Stimulated activated CD8-positive, alpha-beta memory T cell treated with anti-CD3 and anti-CD28 coated beads, Interleukin-15, amount 100 ng/mL, for 48 hours (primary cell): ENCODE data around the gene UBE3B.
A peak's percentile ranks its signal among the peaks of the same experiment; 100 is the strongest.

Source experiments
- DNase-seq, 2 donors: peaks; one replicate each; pipeline ENCODE4 v3.0.0-alpha.2; 2020; ENCODE audit warnings: low read depth in 2 of 2

Gene UBE3B

DNA sequence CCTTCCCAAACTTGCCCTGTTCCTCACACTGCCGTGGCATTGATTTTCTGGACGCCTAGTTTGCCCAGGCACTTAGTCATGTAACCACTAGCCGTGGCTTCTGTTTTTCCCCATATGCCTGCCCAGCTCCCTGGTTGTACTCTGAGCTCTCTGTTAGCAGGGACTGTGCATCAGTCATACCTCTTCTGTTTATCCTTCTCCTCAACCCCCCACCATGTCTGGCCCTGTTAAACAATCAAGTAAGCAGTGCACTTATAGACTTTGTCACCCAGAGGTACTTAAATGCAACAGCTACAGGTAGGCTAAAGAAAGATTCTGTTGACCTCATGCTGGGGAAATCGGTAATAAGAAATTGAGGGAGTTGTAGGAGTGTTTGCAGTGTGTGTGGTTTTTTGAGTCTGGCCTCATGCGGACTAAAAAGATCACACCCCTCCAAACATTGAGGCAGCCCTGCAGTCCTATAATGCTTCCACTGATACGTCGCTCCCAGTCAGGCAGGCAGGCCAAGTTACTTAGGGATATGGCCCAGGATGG, 17.0 kb downstream of the UBE3B start:
- DNase-seq = no peak

DNA sequence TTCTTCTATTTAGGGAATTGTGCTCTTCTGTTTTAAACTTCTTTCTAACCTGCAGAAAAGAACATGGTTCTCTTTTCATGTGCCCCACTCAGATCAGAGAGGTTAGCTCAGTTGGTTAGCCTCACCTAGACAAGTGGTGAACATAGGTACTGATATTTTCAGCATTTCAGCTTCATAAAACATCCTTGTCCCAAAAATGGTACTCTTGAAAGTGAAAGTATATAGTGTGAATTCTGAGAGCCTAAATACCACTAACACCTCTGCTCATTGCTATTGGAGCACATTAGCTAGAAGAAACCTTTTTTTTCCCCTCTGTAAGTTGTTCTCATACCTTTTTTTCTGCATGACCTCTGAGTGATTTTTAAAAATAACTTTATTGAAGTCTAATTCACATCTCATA, 17.6 kb downstream of the UBE3B start:
- DNase-seq = no peak

DNA sequence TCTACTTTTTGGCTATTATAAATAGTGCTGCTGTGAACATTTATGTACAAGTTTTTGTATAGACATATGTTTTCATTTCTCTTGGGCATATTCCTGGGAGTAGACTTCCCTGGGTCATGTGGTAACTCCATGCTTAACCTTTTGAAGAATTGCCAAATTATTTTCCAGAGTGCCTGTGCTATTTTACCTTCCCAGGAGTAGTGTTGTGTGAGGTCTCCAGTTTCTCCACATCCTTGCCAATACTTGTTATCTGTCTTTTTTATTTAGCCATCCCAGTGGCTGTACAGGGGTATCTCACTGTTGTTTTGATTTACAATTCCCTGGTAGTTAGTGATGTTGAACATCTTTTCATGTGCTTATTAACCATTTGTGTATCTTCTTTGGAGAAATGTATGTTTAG, 18.9 kb downstream of the UBE3B start:
- no peak for DNase-seq

DNA sequence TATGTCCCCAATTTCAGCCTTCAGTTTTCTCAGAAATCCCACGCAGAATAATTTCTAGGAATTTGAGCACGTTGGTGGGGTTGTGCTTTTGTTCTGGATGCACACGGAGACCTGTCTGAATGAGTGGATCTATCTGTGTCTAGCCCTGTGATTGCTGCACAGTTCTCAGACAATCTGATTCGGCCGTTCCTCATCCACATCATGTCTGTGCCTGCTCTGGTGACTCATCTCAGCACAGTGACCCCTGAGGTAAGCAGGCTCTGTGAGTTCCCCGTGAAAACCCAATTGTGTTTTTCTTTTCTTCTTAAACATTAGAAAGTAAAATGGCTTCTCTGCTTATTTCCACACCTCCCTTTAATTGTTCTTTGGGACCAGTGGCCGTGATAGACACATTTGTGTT, 20.2 kb downstream of the UBE3B start:
- no peak for DNase-seq

DNA sequence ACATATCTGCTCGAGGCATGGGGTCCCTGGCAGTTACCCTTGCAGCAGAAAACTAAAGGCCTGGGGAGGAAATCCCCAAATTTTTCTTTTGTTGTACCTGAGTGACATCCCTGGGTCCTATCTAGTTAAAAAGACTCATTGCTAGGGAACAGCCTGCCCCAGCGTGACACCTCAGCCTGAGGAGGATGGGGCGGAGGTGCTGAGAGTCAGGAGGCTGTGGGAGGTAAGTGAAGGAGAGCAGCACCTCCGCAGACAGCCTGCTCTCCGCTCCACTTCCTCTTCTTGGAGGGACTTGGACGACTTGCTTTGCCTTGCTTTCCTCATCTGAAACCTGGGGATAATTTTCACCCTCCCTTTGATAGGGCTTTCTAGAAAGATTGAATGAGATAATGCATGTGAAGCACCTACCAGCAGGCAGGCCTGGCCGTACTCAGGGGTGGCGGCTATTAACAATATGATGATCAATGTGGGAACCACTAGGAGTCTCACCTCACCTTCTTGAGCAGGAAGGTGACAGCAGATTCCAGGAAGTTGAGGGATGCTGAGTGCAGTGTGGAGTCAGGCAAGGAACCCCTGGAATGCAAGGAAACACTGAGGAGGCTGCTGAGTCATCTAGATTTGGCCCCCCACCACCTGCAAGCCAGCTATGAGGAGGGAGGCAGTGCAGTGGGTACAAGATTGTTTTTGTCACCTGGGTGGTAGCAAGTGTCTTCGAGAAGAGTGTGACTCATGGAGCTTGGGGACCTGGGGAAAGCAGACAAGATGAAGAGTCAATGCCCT, 23.2 kb downstream of the UBE3B start:
- no peak for DNase-seq

DNA sequence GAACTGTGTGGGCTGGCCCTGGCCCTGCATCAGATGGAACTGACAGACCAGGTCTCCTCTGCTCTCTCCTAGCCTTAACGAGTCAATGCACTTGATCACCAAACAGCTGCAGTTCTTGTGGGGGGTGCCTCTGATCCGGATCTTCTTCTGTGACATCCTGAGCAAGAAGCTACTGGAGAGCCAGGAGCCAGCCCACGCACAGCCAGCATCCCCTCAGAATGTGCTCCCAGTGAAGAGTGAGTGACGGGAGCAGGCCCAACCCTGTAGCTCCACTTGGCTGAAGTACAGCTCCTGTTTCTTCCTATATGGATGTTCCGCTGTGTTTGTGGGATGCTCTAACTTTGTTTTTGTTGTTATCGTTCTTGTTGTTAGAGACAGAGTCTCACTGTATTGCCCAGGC, 23.9 kb downstream of the UBE3B start:
- no peak for DNase-seq

DNA sequence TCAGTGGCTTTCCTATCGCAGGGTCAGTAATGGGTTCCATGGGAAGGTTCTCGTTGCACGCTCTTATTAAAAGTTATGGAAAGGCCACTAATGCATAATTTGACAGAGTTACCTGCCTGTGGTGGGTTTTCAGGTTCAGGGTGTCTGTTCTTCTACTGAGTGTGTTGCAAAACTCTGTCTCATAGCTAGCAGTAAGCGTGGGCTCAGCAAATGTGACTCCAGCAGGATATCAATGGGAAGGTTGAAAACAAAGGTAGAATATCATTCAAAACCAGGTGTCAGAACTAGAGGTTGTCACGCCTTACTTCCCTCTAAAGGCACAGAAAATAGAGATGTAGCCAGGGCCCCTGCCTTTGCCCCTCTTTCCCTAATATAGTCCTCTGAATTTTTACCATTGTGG, 24.9 kb downstream of the UBE3B start:
- DNase-seq = no peak

DNA sequence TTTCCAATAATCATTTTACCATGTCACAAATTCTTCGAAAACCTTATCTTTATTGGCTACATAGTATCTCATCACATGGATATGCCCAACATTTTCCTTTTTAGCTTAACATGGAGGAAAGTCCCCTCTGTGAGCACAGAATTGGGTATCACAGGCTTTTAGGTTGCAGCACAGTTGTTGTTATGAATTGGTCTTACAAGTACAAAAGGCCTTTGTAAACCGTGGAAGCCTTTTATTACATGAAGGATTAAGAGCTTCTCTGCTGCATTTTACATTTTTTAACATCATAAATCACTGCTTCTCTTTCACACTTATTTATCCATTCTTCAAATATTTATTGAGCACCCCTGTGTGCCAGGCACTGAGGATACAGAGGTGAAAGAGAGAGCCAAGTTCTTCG, 26.2 kb downstream of the UBE3B start:
- DNase-seq = no peak

DNA sequence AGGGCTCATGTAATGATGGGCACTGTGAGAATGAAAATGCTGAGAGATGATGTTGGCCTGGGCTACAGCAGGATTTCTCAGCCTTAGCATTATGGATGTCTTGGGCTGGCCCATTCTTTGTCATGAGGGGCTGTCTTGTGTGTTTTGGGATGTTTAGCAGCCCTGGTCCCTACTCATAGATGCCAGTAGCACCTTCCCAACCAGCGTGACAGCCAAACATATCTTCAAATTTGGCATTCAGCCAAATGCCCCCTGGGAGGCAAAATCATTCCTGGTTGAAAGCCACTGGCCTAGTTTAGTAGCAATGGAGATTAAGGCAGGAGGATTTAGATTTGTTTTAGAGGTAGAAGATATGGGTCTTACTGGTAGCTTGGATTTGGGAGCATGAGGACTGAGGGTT, 26.6 kb downstream of the UBE3B start:
- no peak for DNase-seq

DNA sequence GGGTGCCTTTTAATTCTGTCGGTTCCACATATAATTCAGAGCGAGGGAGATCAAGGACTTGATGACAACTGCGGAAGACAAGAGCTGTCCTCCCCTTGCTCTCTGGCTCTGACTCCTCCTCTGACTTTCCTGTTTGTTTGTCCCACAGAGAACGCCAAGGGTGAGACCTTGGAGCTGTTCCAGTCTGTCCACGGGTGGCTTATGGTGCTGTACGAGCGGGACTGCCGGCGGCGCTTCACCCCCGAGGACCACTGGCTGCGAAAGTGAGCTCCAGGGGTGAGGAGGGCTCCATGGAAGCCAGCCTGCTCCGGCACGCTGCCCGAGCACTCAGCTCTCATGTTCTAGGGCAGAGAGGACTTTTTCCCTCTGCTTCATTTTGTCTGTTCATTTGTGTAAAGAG, 32.8 kb downstream of the UBE3B start:
- no peak for DNase-seq

DNA sequence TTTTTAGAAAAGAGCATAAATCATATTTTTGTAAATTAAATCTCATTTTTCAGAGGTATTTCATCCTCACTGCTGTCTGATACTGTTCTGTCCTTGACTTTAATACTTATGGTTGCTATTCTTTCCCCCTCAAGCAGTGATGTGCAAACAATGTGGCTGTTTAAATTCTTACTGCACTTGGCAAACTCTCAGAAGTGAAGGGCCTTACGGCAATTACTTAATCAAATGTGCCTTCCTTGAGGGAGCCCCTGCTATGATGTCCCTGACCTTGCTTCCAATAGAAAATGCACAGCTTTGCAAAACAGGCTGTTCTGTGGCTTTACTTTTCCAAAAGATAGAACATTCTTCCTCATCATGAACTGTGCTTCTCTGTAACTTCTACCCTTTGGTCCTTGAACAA, 35.2 kb downstream of the UBE3B start:
- DNase-seq = no peak

DNA sequence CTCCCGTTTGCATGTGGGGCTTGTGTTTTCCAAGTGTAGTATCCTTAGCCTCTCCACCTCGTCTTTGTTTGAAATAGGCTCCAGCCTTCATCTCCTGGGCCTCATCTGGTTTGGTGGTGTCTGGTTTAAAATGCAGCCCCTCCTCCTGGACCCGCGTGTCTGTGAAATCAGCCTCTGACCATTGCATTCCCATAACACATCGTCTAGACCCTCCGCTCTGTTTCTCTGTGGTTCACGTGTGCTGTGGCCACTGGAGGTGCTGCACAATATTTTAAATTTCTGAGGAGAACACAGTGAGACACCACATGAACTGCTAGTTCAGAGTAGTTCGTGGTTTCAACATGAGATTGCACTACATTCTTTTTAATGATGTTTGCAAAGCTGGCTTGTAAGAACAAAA, 35.6 kb downstream of the UBE3B start:
- DNase-seq = no peak

DNA sequence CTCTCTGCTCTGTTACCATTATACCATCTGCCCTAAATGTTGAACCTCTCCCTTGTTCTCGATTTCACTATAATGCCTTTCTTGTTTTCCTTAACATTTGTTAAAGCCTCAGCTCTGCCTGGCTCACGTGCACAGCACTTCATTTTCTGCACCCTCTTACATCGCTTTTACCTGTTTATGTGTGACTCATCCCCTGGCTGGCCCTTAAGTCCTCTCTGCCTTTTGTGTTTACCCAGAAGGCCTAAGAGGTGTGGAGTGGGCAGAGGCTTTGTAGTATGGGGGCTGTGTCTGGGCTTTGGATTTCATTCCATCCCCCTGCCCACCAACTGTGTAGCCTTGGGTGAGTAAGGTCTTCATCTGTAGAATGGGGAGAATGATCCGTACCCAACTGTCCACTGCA, 36.5 kb downstream of the UBE3B start:
- no peak for DNase-seq

DNA sequence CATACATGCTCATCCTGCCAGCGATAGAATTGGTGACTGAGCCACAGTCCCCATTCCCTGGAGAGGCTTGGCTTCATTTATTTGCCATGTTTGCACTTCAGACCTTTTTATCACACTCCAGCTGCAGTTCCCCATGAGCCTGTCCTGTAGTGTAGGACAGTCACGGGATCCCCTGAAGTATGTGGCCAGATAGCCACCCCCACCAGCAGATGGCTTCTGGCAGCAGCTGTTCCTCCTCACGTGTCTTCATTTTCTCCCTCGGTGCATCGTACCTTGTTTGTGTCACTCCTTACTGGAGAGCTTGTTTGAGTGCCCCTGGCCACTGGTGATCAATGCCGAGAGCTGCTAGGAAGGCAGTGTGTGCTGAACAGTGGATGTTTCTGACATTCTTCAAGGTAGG, 40.2 kb downstream of the UBE3B start:
- DNase-seq = no peak

DNA sequence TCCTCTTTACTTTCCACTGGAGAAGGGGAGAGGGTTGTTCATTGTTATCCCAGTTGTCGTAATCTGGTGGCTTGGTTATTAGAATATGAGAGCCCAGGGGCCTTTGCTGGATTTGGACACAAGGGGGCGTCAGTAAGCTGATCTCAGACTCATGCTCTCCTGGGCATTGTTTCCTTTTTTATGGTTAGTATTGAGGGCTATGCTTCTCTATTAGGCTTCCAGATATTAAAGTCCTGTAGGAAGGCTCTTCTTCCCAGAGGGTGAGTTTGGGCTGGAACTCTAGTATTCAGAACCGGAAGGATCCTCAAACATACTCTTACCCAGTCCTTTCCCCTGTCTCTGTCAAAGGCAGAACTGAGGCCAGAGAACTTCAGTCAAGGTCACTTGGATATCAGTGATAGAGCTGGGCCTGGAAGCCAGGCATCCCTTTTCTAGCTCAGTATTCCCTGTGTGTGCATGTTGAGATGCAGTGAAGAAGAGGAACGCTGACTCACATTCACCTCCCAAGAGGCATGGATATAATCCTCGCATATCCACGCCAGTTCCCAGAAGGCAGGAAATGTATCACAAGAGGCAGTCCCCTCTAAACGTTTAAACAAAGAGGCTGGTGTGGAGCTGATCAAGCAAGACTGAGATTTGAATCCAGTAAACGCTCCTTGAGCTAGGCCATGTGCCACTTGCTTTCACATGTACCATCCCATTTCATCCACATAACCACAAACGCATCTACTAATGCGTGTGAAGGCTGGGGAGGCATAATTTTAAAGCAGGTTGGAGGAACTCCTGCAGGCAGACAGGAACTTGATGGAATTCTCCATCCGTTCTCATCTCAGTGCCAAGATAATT, 41.6 kb downstream of the UBE3B start:
- DNase-seq = peak; percentile 2 to 19

DNA sequence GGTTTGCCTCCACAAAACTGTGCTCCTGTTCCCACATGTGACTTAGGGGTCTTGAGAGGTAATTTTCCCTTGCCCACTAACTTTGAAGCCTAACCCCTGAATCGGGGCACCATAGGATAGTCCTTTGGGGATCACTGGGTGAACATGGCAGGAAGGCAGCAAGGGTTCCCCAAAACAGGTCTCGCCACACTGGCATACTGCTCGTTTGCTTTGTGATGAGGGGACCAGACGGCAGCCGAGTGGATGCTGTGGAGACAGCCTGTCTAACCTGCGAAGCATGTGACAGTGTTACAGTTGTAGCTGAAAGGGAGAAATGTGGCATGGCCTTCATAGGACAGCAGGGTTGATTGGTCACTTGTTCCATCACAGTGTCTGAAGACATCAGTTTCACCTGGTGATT, 42.4 kb downstream of the UBE3B start:
- DNase-seq = no peak

DNA sequence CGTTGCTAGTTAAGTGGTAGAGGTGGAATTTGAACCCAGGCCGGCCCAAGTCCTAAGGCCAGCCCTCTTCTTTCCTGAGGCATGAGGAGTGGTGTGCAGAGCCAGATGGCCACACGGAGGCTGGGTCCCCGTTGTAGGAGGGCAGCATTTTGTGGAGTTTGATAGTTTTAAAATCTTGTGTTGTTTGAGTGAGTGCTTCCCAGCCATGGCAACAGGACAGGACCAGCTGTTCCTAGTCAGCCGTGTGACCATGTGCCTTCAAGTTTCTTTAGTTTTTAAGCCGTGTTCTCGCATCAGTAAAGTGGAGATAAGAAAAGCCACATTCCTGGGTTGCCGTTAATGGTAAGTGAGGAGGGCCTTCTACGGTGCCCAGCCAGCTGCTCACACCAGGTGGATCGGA, 44.4 kb downstream of the UBE3B start:
- no peak for DNase-seq

DNA sequence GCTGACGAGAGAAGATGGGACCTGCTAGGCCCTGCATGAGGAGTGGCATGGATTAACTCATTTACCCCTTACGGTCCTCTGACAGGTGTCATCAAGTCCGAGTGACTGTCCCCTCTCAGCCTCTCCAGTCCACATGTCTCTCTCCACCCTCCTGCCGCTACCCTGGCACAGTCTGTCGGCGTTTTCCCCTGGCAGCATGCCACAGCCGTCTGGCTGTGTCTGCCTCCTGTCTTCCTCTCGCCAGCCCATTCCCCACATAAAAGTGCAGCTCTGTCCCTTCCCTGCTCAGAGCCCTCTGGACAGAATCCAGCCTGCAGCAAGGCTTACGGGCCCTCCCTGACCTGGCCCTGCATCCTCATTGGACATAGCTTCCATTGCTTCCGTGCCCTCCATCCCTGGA, 45.6 kb downstream of the UBE3B start:
- DNase-seq = no peak

DNA sequence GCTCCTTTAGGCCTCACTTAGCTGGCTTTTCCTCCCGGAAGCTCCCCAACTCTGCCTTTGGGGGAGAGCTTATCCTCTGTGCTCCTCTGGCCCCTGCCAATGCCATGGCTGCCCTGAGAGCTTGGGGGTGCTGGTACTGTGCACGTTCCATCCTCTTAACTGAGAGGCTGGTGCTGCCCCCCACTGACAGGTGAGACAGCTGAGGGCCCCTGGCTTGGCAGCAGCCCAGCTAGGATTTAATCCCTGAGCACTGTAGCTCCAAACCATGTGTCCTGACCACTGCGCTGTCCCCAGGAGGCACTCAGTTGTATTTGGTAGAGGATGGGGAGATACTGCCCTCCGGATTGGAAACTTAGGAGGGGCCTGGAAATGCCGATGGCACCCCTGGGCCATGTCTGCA, 46.1 kb downstream of the UBE3B start:
- no peak for DNase-seq

DNA sequence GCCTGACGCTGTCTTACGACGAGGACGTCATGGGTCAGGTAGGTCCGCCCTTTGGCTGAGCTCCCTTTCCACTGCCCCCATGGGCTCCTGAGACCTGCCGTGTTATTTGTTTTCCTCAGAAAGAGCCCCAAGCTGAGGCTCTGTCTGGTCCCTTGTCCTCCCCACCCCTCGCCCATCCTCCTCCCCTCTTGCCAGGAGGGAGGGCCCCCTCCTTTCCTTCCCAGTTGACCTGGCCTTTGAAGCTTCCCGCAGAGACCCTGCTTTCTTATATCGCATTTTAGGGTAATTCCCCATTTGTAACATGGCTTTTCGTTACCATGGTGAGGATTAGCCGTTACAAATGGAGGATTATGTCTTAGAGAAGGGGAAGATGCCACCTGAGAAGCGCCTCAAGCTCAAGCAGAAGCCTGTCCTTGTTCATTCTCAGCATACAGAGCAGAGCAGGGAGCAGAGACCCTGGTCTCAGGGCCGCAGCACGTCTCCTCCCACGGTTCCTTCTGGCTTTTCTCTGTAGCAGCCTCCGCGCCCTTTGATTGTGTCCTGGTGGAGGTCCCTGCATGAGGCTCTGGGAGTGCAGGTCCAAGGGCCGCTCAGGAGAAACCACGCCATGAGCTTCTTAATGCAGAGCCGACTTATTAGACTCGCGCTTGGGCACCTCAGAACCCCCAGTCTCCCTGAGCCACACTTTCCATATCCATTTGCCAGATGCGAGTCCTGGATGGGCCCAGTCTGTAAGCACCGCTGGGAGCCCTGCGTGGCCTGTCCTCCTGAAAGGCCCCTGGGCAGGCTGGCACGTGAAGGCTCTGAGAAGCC, 47.2 kb downstream of the UBE3B start:
- DNase-seq = no peak

DNA sequence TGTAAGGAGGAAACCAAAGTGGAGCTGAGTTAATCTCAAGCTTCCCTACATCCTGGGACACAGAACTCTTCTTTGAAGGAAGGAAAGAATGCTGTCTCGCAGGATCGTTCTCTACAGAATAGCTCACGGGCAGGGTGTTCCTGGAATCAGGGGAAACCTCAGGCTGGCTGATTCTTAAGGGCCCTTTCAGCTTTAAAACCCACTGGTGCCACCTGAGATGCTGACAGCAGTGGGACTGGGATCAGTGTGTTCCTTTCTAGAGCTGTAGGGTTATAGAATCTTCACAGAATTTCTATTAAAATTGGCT, 47.8 kb downstream of the UBE3B start:
- no peak for DNase-seq

DNA sequence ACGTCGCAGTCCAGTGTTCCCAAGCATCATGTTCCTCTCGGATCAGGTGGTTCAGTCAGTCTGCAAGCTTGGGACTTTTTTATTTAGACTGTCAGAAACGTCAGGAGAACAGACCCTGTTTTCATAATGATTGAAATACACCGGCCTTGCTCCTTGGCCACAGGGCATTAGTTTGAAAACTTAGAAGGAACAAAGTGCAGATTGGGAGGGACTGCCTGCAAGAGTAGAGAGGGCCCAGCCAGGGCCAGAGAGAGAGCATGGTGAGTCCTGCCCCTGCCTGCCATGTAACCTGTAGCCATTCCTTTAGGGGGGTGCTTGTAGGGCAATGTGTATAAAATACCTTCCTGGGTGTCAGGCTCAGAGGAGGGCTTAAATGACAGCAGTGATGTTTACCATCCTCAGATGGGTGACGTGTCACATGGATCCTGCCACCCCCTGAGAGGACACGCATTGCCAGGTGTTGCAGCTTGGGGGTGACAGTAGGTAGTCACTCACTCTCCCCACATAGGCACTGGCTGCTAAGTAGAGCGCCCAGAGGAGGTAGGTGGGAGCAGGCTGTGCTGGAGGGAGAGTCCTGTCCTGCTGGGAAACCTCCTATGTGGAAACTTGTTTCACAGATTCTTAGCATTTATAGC, 50.2 kb downstream of the UBE3B start:
- no peak for DNase-seq
